Head of caudate nucleus (tissue), 42 donors: ENCODE results near the gene GM2A.
"Not testable (repeated sequence)": the region's sequence is repeated elsewhere in the genome, so short reads cannot be mapped to it uniquely, and the experiment has no call there.

Experiments
- DNase-seq, 42 donors: peaks; one replicate each; pipeline versions ENCODE4 v3.0.0 to v3.0.0-alpha.2; 2020 to 2021; ENCODE audit warnings: mixed read lengths in 7 of 42
- intact Hi-C: fragments of 100-400 bp; cut with DNase I; formaldehyde crosslinking; loops from one replicate; pipeline ENCODE4 v1.15.0; 2022

The GM2A gene

GRCh38 chr5:151278845-151279244 is 25.9 kb downstream of the GM2A start:
- no peak for DNase-seq
- intact Hi-C loops, result no loop called here

GRCh38 chr5:151280443-151280842 is 27.5 kb downstream of the GM2A start:
- DNase-seq, result no peak
- intact Hi-C loops, result no loop called here

- intact Hi-C loops, result no loop called here
- no peak for DNase-seq
Observed at GRCh38 chr5:151281001-151281639, 28.1 kb downstream of the GM2A start.

- intact Hi-C loops, result no loop called here
Observed at GRCh38 chr5:151283120-151283825, 30.3 kb downstream of the GM2A start.

GRCh38 chr5:151284392-151284967 is 31.5 kb downstream of the GM2A start:
- intact Hi-C loops, result no loop called here
- peak in 1 of 42 donors; percentile 19 for DNase-seq

More at GRCh38 chr5:151283120-151283825, 30.3 kb downstream of the GM2A start:
- peak in 1 of 42 donors; percentile 32 for DNase-seq

GRCh38 chr5:151285683-151286082 is 32.7 kb downstream of the GM2A start:
- intact Hi-C loops, result no loop called here
- no peak for DNase-seq

GRCh38 chr5:151286246-151286645 is 33.3 kb downstream of the GM2A start:
- intact Hi-C loops, result no loop called here
- peak in 1 of 42 donors; percentile 2 for DNase-seq

GRCh38 chr5:151288180-151288579 is 35.2 kb downstream of the GM2A start:
- intact Hi-C loops, result no loop called here
- DNase-seq, result no peak

GRCh38 chr5:151293624-151294023 is 40.6 kb downstream of the GM2A start:
- intact Hi-C loops, result no loop called here
- DNase-seq, result peak in 1 of 42 donors; percentile 23

GRCh38 chr5:151295138-151295537 is 42.2 kb downstream of the GM2A start:
- no peak for DNase-seq
- intact Hi-C loops, result no loop called here

- peak in 2 of 42 donors; percentile 12 to 34 for DNase-seq
- intact Hi-C loops, result no loop called here
Observed at GRCh38 chr5:151295791-151296477, 42.9 kb downstream of the GM2A start.

- DNase-seq, result no peak
- intact Hi-C loops, result no loop called here
Observed at GRCh38 chr5:151296478-151296830, 43.5 kb downstream of the GM2A start.

- intact Hi-C loops, result no loop called here
- DNase-seq, result peak in 1 of 42 donors; percentile 7
Observed at GRCh38 chr5:151296974-151297373, 44.0 kb downstream of the GM2A start.

GRCh38 chr5:151298063-151298855 is 45.3 kb downstream of the GM2A start:
- intact Hi-C loops, result no loop called here
- peak in 7 of 42 donors; percentile 11 to 42 (median 31) for DNase-seq

GRCh38 chr5:151303666-151304065 is 50.7 kb downstream of the GM2A start, which contains the start of gene SLC36A3:
TSS of gene SLC36A3 (minus strand) at chr5:151303766. CDS start at chr5:151303354, 412 bp downstream.
- peak in 1 of 42 donors; percentile 29 for DNase-seq

GRCh38 chr5:151309266-151309665 is 56.3 kb downstream of the GM2A start:
- intact Hi-C loops, result not testable (repeated sequence)
- DNase-seq, result peak in 1 of 42 donors; percentile 21

More at GRCh38 chr5:151303666-151304065, 50.7 kb downstream of the GM2A start, which contains the start of gene SLC36A3:
- intact Hi-C loops, result no loop called here

- intact Hi-C loops, result not testable (repeated sequence)
- DNase-seq, result peak in 1 of 42 donors; percentile 13
Observed at GRCh38 chr5:151309821-151310220, 56.8 kb downstream of the GM2A start.

- intact Hi-C loops, result no loop called here
Observed at GRCh38 chr5:151310932-151311331, 57.9 kb downstream of the GM2A start.

More at GRCh38 chr5:151310932-151311331, 57.9 kb downstream of the GM2A start:
- no peak for DNase-seq
